Activated CD4-positive, alpha-beta memory T cell treated with anti-CD3 and anti-CD28 coated beads for 36 hours (primary cell): Measurements from ENCODE around the gene SLC4A3. TPM values are rescaled to one million over a fixed set of nuclear protein-coding genes. Genes with fewer than 3 reads are reported as not detected.

Experiments used
- CTCF ChIA-PET: fragments of 350-600 bp; sonication (Branson Sonifier 250); formaldehyde crosslinking; loops from one replicate; lab custom pipeline; 2021; ENCODE audit warnings: antibody characterized with exemption, inconsistent platforms; lab: Charles Lee
- POLR2A ChIA-PET: fragments of 350-600 bp; sonication (Branson Sonifier 250); formaldehyde crosslinking; loops from one replicate; lab custom pipeline; 2021; ENCODE audit warnings: antibody characterized with exemption; lab: Charles Lee
- DNase-seq: peaks from one replicate; pipeline ENCODE4 v3.0.0-alpha.2; 2020
- H3K27ac Mint-ChIP-seq: one replicate; pipeline ENCODE4 v1.8.0; 2021; ENCODE audit warnings: mixed read lengths
- H3K27me3 Mint-ChIP-seq: one replicate; pipeline ENCODE4 v1.8.0; 2021; ENCODE audit warnings: mixed read lengths
- H3K36me3 Mint-ChIP-seq: one replicate; pipeline ENCODE4 v1.8.0; 2021; ENCODE audit warnings: mixed read lengths
- H3K4me1 Mint-ChIP-seq: one replicate; pipeline ENCODE4 v1.8.0; 2021; ENCODE audit warnings: low read depth, mixed read lengths
- H3K4me3 Mint-ChIP-seq: one replicate; pipeline ENCODE4 v1.8.0; 2021; ENCODE audit warnings: mild to moderate bottlenecking, mixed read lengths
- H3K9me3 Mint-ChIP-seq: one replicate; pipeline ENCODE4 v1.8.0; 2021; ENCODE audit warnings: mixed read lengths
- intact Hi-C: fragments of 100-400 bp; cut with micrococcal nuclease; formaldehyde crosslinking; loops from one replicate; pipeline ENCODE4 v1.15.1; 2023
- total RNA-seq, 2 experiments: library from RNA; stranded (reverse); gene quantifications; one replicate each; pipeline ENCODE4 v1.2.3, GENCODE V29; 2021

Gene SLC4A3
- total RNA-seq, 2 experiments from 2014 or later: not detected

- Mint-ChIP-seq H3K4me1 (peaks cover 10% of the 10 kb centered on the region), H3K27me3 (peaks cover 4% of the 10 kb centered on the region), H3K36me3 (peaks cover 9% of the 10 kb centered on the region), H3K4me3 (peak overlapping the region; percentile 88), H3K9me3 (no peaks in the 10 kb centered on the region), H3K27ac (peak overlapping the region; percentile 93)
- ChIA-PET POLR2A (interaction anchor here (0.8 to 1.6 kb wide), 4 partner anchors 12 to 344 kb away, joined by 3 to 8 read pairs (median 4); partner anchors contain the start of genes CHPF, GMPPA and TMEM198), CTCF (interaction anchor here (1.5 to 3.3 kb wide), 2 partner anchors 44 to 57 kb away, joined by 5 to 21 read pairs; no protein-coding TSS in a partner anchor)
- DNase-seq: no peak
- intact Hi-C loops: loop anchor here (2.0 kb wide), 1 partner anchor 44 kb away; no protein-coding TSS in a partner anchor
Observed at GRCh38 chr2:219598308-219599078, 28.9 kb upstream of the SLC4A3 start.

GRCh38 chr2:219603771-219604170 is 23.7 kb upstream of the SLC4A3 start:
- H3K4me3 Mint-ChIP-seq: no peak overlapping the region
- ChIA-PET POLR2A (no interaction called here), CTCF (interaction anchor here (1.5 kb wide), 1 partner anchor 74 kb away, joined by 3 read pairs; no protein-coding TSS in a partner anchor)
- no peaks in the 10 kb centered on the region for H3K27me3 Mint-ChIP-seq
- no peak for DNase-seq
- H3K27ac Mint-ChIP-seq: no peak overlapping the region
- intact Hi-C loops: no loop called here
- peaks cover 33% of the 10 kb centered on the region for H3K36me3 Mint-ChIP-seq
- H3K9me3 Mint-ChIP-seq: no peaks in the 10 kb centered on the region
- peaks cover 3% of the 10 kb centered on the region for H3K4me1 Mint-ChIP-seq

- no peak overlapping the region for H3K27ac Mint-ChIP-seq
- CTCF ChIA-PET: no interaction called here
Observed at GRCh38 chr2:219605607-219605954, 21.8 kb upstream of the SLC4A3 start.

GRCh38 chr2:219607931-219608330 is 19.5 kb upstream of the SLC4A3 start:
- no peak overlapping the region for H3K4me3 Mint-ChIP-seq
- no peaks in the 10 kb centered on the region for H3K27me3 Mint-ChIP-seq
- no peaks in the 10 kb centered on the region for H3K9me3 Mint-ChIP-seq
- peaks cover 28% of the 10 kb centered on the region for H3K36me3 Mint-ChIP-seq
- peaks cover 6% of the 10 kb centered on the region for H3K4me1 Mint-ChIP-seq
- no peak for DNase-seq
- CTCF ChIA-PET: no interaction called here
- intact Hi-C loops: no loop called here
- POLR2A ChIA-PET: no interaction called here
- no peak overlapping the region for H3K27ac Mint-ChIP-seq

More at GRCh38 chr2:219605607-219605954, 21.8 kb upstream of the SLC4A3 start:
- Mint-ChIP-seq H3K27me3 (no peaks in the 10 kb centered on the region), H3K36me3 (peaks cover 33% of the 10 kb centered on the region), H3K9me3 (no peaks in the 10 kb centered on the region), H3K4me1 (no peaks in the 10 kb centered on the region), H3K4me3 (no peak overlapping the region)
- POLR2A ChIA-PET: no interaction called here
- intact Hi-C loops: no loop called here
- no peak for DNase-seq

GRCh38 chr2:219608399-219608964 is 18.9 kb upstream of the SLC4A3 start:
- POLR2A ChIA-PET: no interaction called here

GRCh38 chr2:219609149-219609750 is 18.2 kb upstream of the SLC4A3 start:
- Mint-ChIP-seq H3K4me3 (no peak overlapping the region), H3K4me1 (peaks cover 6% of the 10 kb centered on the region), H3K27ac (no peak overlapping the region), H3K36me3 (peaks cover 26% of the 10 kb centered on the region), H3K27me3 (no peaks in the 10 kb centered on the region), H3K9me3 (no peaks in the 10 kb centered on the region)
- ChIA-PET POLR2A (no interaction called here), CTCF (no interaction called here)
- intact Hi-C loops: no loop called here
- no peak for DNase-seq

More at GRCh38 chr2:219608399-219608964, 18.9 kb upstream of the SLC4A3 start:
- Mint-ChIP-seq H3K9me3 (no peaks in the 10 kb centered on the region), H3K27me3 (no peaks in the 10 kb centered on the region), H3K27ac (no peak overlapping the region), H3K4me3 (no peak overlapping the region), H3K4me1 (peaks cover 6% of the 10 kb centered on the region), H3K36me3 (peaks cover 28% of the 10 kb centered on the region)
- no peak for DNase-seq
- intact Hi-C loops: no loop called here
- CTCF ChIA-PET: no interaction called here

- no peak overlapping the region for H3K4me3 Mint-ChIP-seq
- no peak overlapping the region for H3K27ac Mint-ChIP-seq
- no peak for DNase-seq
- ChIA-PET POLR2A (interaction anchor here (1.0 kb wide), 1 partner anchor 13 kb away, joined by 3 read pairs; no protein-coding TSS in a partner anchor), CTCF (no interaction called here)
- peaks cover 13% of the 10 kb centered on the region for H3K36me3 Mint-ChIP-seq
- no peaks in the 10 kb centered on the region for H3K9me3 Mint-ChIP-seq
- no peaks in the 10 kb centered on the region for H3K27me3 Mint-ChIP-seq
- intact Hi-C loops: no loop called here
- peaks cover 6% of the 10 kb centered on the region for H3K4me1 Mint-ChIP-seq
Observed at GRCh38 chr2:219611306-219611705, 16.1 kb upstream of the SLC4A3 start.

- POLR2A ChIA-PET: no interaction called here
- no peak overlapping the region for H3K27ac Mint-ChIP-seq
Observed at GRCh38 chr2:219611866-219612576, 15.4 kb upstream of the SLC4A3 start.

GRCh38 chr2:219612577-219613286 is 14.7 kb upstream of the SLC4A3 start:
- DNase-seq: no peak
- intact Hi-C loops: no loop called here
- CTCF ChIA-PET: no interaction called here
- Mint-ChIP-seq H3K4me3 (no peak overlapping the region), H3K27me3 (no peaks in the 10 kb centered on the region), H3K4me1 (peaks cover 6% of the 10 kb centered on the region), H3K27ac (no peak overlapping the region), H3K9me3 (no peaks in the 10 kb centered on the region), H3K36me3 (peaks cover 5% of the 10 kb centered on the region)
- POLR2A ChIA-PET: no interaction called here

More at GRCh38 chr2:219611866-219612576, 15.4 kb upstream of the SLC4A3 start:
- CTCF ChIA-PET: no interaction called here
- intact Hi-C loops: no loop called here
- H3K9me3 Mint-ChIP-seq: no peaks in the 10 kb centered on the region
- H3K36me3 Mint-ChIP-seq: peaks cover 7% of the 10 kb centered on the region
- no peaks in the 10 kb centered on the region for H3K27me3 Mint-ChIP-seq
- peaks cover 6% of the 10 kb centered on the region for H3K4me1 Mint-ChIP-seq
- H3K4me3 Mint-ChIP-seq: no peak overlapping the region
- DNase-seq: no peak

GRCh38 chr2:219613461-219614070 is 13.9 kb upstream of the SLC4A3 start:
- Mint-ChIP-seq H3K4me1 (peaks cover 6% of the 10 kb centered on the region), H3K9me3 (no peaks in the 10 kb centered on the region), H3K27ac (no peak overlapping the region), H3K27me3 (no peaks in the 10 kb centered on the region), H3K36me3 (peaks cover 5% of the 10 kb centered on the region), H3K4me3 (no peak overlapping the region)
- DNase-seq: no peak
- CTCF ChIA-PET: no interaction called here
- POLR2A ChIA-PET: no interaction called here
- intact Hi-C loops: no loop called here
